Measurements from ENCODE around the gene PARP9. TPM values are rescaled to one million over a fixed set of nuclear protein-coding genes. Genes with fewer than 3 reads are reported as not detected.

PARP9 gene
- polyA plus RNA-seq, 4 donors = 20.5 to 36.5 (median 25.2) TPM

DNA sequence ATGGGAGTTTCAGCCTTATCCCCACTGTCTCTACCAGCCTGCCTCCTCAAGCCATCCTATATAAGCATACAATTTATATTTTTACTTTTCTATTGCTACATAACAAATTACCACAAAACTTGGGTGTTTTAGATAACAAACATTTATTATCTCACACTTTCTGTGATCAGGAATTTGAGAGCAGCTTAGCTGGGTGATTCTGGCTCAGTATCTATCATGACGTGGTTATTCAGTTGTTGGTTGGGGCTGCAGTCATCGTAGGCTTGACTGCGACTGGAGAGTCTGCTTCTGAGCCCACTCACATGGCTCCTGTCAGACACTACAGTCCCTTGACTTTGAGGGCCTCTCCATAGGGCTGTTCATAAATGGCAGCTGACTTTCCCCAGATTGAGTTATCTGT is 34.1 kb upstream of the PARP9 start:
- no peaks in the 10 kb centered on the region for H3K27me3 ChIP-seq (ENCODE audit: control insufficient read depth in 3 of 3, insufficient read depth in 3 of 3, low read length in 3 of 3)
- WGBS, 3 donors = 90 to 93% (median 93%) methylated on average over 3 of the region's 3 CpGs
- FAIRE-seq (no peak), DNase-seq (no peak)
- no peak overlapping the region for H3K4me3 ChIP-seq (ENCODE audit: low read depth in 1 of 3, low read length in 3 of 3)
- H3K9me3 ChIP-seq (ENCODE audit: control insufficient read depth in 2 of 2, insufficient read depth in 1 of 2, low read depth in 1 of 2, low read length in 1 of 2) = no peaks in the 10 kb centered on the region
- H3K36me3 ChIP-seq (ENCODE audit: control insufficient read depth in 3 of 3, insufficient read depth in 2 of 3, low read depth in 1 of 3, low read length in 3 of 3) = no peaks in the 10 kb centered on the region
- no peaks in the 10 kb centered on the region for H3K4me1 ChIP-seq (ENCODE audit: control insufficient read depth in 3 of 3, insufficient read depth in 2 of 3, low read depth in 1 of 3, low read length in 2 of 3)
- H3K27ac ChIP-seq (ENCODE audit: low read depth in 1 of 3, low read length in 2 of 3) = no peak overlapping the region

GRCh38 chr3:122594025-122594424 is 29.9 kb upstream of the PARP9 start:
- H3K4me1 ChIP-seq (ENCODE audit: control insufficient read depth in 3 of 3, insufficient read depth in 2 of 3, low read depth in 1 of 3, low read length in 2 of 3) = no peaks in the 10 kb centered on the region
- H3K4me3 ChIP-seq (ENCODE audit: low read depth in 1 of 3, low read length in 3 of 3) = no peak overlapping the region
- no peak overlapping the region for H3K27ac ChIP-seq (ENCODE audit: low read depth in 1 of 3, low read length in 2 of 3)
- DNase-seq (no peak), FAIRE-seq (no peak)
- H3K36me3 ChIP-seq (ENCODE audit: control insufficient read depth in 3 of 3, insufficient read depth in 2 of 3, low read depth in 1 of 3, low read length in 3 of 3) = no peaks in the 10 kb centered on the region
- no peaks in the 10 kb centered on the region for H3K27me3 ChIP-seq (ENCODE audit: control insufficient read depth in 3 of 3, insufficient read depth in 3 of 3, low read length in 3 of 3)
- no peaks in the 10 kb centered on the region for H3K9me3 ChIP-seq (ENCODE audit: control insufficient read depth in 2 of 2, insufficient read depth in 1 of 2, low read depth in 1 of 2, low read length in 1 of 2)

- Histone ChIP-seq H3K9me3 (ENCODE audit: control insufficient read depth in 2 of 2, insufficient read depth in 1 of 2, low read depth in 1 of 2, low read length in 1 of 2) (no peaks in the 10 kb centered on the region), H3K4me3 (ENCODE audit: low read depth in 1 of 3, low read length in 3 of 3) (no peak overlapping the region), H3K27me3 (ENCODE audit: control insufficient read depth in 3 of 3, insufficient read depth in 3 of 3, low read length in 3 of 3) (no peaks in the 10 kb centered on the region), H3K27ac (ENCODE audit: low read depth in 1 of 3, low read length in 2 of 3) (no peak overlapping the region), H3K4me1 (ENCODE audit: control insufficient read depth in 3 of 3, insufficient read depth in 2 of 3, low read depth in 1 of 3, low read length in 2 of 3) (no peaks in the 10 kb centered on the region), H3K36me3 (ENCODE audit: control insufficient read depth in 3 of 3, insufficient read depth in 2 of 3, low read depth in 1 of 3, low read length in 3 of 3) (no peaks in the 10 kb centered on the region)
- FAIRE-seq (no peak), DNase-seq (no peak)
- WGBS, 3 donors = 95 to 96% (median 95%) methylated on average over 2 of the region's 2 CpGs
Observed at GRCh38 chr3:122590610-122591009, 26.5 kb upstream of the PARP9 start.

- no peaks in the 10 kb centered on the region for H3K4me1 ChIP-seq (ENCODE audit: control insufficient read depth in 3 of 3, insufficient read depth in 2 of 3, low read depth in 1 of 3, low read length in 2 of 3)
- 63 to 75% (median 68%) methylated on average over 5 of the region's 5 CpGs for WGBS, 3 donors
- no peaks in the 10 kb centered on the region for H3K36me3 ChIP-seq (ENCODE audit: control insufficient read depth in 3 of 3, insufficient read depth in 2 of 3, low read depth in 1 of 3, low read length in 3 of 3)
- H3K27me3 ChIP-seq (ENCODE audit: control insufficient read depth in 3 of 3, insufficient read depth in 3 of 3, low read length in 3 of 3) = no peaks in the 10 kb centered on the region
- H3K9me3 ChIP-seq (ENCODE audit: control insufficient read depth in 2 of 2, insufficient read depth in 1 of 2, low read depth in 1 of 2, low read length in 1 of 2) = no peaks in the 10 kb centered on the region
- DNase-seq = no peak
- FAIRE-seq = no peak
- H3K27ac ChIP-seq (ENCODE audit: low read depth in 1 of 3, low read length in 2 of 3) = no peak overlapping the region
- no peak overlapping the region for H3K4me3 ChIP-seq (ENCODE audit: low read depth in 1 of 3, low read length in 3 of 3)
Observed at GRCh38 chr3:122589297-122589696, 25.2 kb upstream of the PARP9 start.

DNA sequence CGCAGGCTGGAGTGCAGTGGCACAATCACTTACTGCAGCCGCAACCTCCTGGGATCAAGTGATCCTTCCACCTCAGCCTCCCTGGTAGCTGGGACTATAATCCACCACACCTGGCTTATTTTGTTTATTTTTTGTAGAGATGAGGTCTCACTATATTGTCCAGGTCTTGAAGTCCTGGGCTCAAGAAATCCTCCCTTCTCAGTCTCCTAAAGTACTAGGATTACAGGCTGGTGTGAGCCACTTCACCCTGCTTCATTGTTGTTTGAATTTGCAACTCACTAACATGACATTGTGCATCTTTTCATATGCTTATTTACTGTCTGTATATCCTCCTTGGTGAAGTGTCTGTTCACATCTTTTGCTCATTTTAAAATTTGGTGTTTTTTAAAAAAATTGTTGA is 23.5 kb upstream of the PARP9 start:
- H3K27me3 ChIP-seq (ENCODE audit: control insufficient read depth in 3 of 3, insufficient read depth in 3 of 3, low read length in 3 of 3) = no peaks in the 10 kb centered on the region
- H3K4me1 ChIP-seq (ENCODE audit: control insufficient read depth in 3 of 3, insufficient read depth in 2 of 3, low read depth in 1 of 3, low read length in 2 of 3) = no peaks in the 10 kb centered on the region
- H3K4me3 ChIP-seq (ENCODE audit: low read depth in 1 of 3, low read length in 3 of 3) = no peak overlapping the region
- WGBS, 3 donors = 28 to 50% (median 49%) methylated on average over 2 of the region's 2 CpGs
- DNase-seq (no peak), FAIRE-seq (no peak)
- H3K27ac ChIP-seq (ENCODE audit: low read depth in 1 of 3, low read length in 2 of 3) = no peak overlapping the region
- H3K9me3 ChIP-seq (ENCODE audit: control insufficient read depth in 2 of 2, insufficient read depth in 1 of 2, low read depth in 1 of 2, low read length in 1 of 2) = peaks cover 0 to 7% of the 10 kb centered on the region in 2 donors
- H3K36me3 ChIP-seq (ENCODE audit: control insufficient read depth in 3 of 3, insufficient read depth in 2 of 3, low read depth in 1 of 3, low read length in 3 of 3) = no peaks in the 10 kb centered on the region

- Histone ChIP-seq H3K27me3 (ENCODE audit: control insufficient read depth in 3 of 3, insufficient read depth in 3 of 3, low read length in 3 of 3) (no peaks in the 10 kb centered on the region), H3K27ac (ENCODE audit: low read depth in 1 of 3, low read length in 2 of 3) (no peak overlapping the region), H3K9me3 (ENCODE audit: control insufficient read depth in 2 of 2, insufficient read depth in 1 of 2, low read depth in 1 of 2, low read length in 1 of 2) (peaks cover 0 to 11% of the 10 kb centered on the region in 2 donors), H3K4me1 (ENCODE audit: control insufficient read depth in 3 of 3, insufficient read depth in 2 of 3, low read depth in 1 of 3, low read length in 2 of 3) (no peaks in the 10 kb centered on the region), H3K36me3 (ENCODE audit: control insufficient read depth in 3 of 3, insufficient read depth in 2 of 3, low read depth in 1 of 3, low read length in 3 of 3) (no peaks in the 10 kb centered on the region), H3K4me3 (ENCODE audit: low read depth in 1 of 3, low read length in 3 of 3) (no peak overlapping the region)
- DNase-seq = no peak
- FAIRE-seq = no peak
Observed at GRCh38 chr3:122586773-122587485, 22.8 kb upstream of the PARP9 start.

- FAIRE-seq = no peak
- no peaks in the 10 kb centered on the region for H3K4me1 ChIP-seq (ENCODE audit: control insufficient read depth in 3 of 3, insufficient read depth in 2 of 3, low read depth in 1 of 3, low read length in 2 of 3)
- H3K4me3 ChIP-seq (ENCODE audit: low read depth in 1 of 3, low read length in 3 of 3) = no peak overlapping the region
- no peaks in the 10 kb centered on the region for H3K36me3 ChIP-seq (ENCODE audit: control insufficient read depth in 3 of 3, insufficient read depth in 2 of 3, low read depth in 1 of 3, low read length in 3 of 3)
- 29 to 51% (median 36%) methylated on average over 1 of the region's 1 CpG for WGBS, 3 donors
- no peaks in the 10 kb centered on the region for H3K27me3 ChIP-seq (ENCODE audit: control insufficient read depth in 3 of 3, insufficient read depth in 3 of 3, low read length in 3 of 3)
- H3K9me3 ChIP-seq (ENCODE audit: control insufficient read depth in 2 of 2, insufficient read depth in 1 of 2, low read depth in 1 of 2, low read length in 1 of 2) = peaks cover 0 to 12% of the 10 kb centered on the region in 2 donors
- no peak for DNase-seq
- no peak overlapping the region for H3K27ac ChIP-seq (ENCODE audit: low read depth in 1 of 3, low read length in 2 of 3)
Observed at GRCh38 chr3:122586098-122586497, 22.0 kb upstream of the PARP9 start.

GRCh38 chr3:122582390-122582789 is 18.3 kb upstream of the PARP9 start:
- FAIRE-seq (no peak), DNase-seq (no peak)
- no peak overlapping the region for H3K4me3 ChIP-seq (ENCODE audit: low read depth in 1 of 3, low read length in 3 of 3)
- 91 to 98% (median 93%) methylated on average over 1 of the region's 1 CpG for WGBS, 3 donors
- H3K27me3 ChIP-seq (ENCODE audit: control insufficient read depth in 3 of 3, insufficient read depth in 3 of 3, low read length in 3 of 3) = peaks cover 0 to 4% (median 0%) of the 10 kb centered on the region in 3 donors
- H3K4me1 ChIP-seq (ENCODE audit: control insufficient read depth in 3 of 3, insufficient read depth in 2 of 3, low read depth in 1 of 3, low read length in 2 of 3) = peaks cover 0 to under 1% (median 0%) of the 10 kb centered on the region in 3 donors
- peaks cover 0 to 12% of the 10 kb centered on the region in 2 donors for H3K9me3 ChIP-seq (ENCODE audit: control insufficient read depth in 2 of 2, insufficient read depth in 1 of 2, low read depth in 1 of 2, low read length in 1 of 2)
- H3K27ac ChIP-seq (ENCODE audit: low read depth in 1 of 3, low read length in 2 of 3) = no peak overlapping the region
- H3K36me3 ChIP-seq (ENCODE audit: control insufficient read depth in 3 of 3, insufficient read depth in 2 of 3, low read depth in 1 of 3, low read length in 3 of 3) = no peaks in the 10 kb centered on the region

DNA sequence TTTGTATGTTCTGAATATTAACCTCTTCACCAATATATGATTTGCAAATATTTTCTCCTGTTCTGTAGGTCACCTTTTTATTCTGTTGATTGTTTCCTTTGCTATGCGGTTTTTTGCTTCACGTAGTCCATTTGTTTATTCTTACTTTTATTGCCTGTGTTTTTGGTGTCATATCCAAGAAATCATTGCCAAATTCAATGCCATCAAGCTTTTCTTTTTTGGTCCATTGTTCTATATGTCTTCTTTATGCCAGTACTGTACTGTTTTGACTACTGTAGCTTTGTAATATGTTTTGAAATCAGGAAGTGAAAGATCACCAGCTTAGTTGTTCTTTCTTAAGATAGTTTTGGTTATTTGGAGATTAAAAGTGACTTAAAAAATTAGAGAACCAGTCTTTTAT is 17.5 kb upstream of the PARP9 start:
- 97 to 98% (median 98%) methylated on average over 2 of the region's 2 CpGs for WGBS, 3 donors
- FAIRE-seq = no peak

More for the DNA sequence above, 17.5 kb upstream of the PARP9 start:
- Histone ChIP-seq H3K9me3 (ENCODE audit: control insufficient read depth in 2 of 2, insufficient read depth in 1 of 2, low read depth in 1 of 2, low read length in 1 of 2) (peaks cover 0 to 12% of the 10 kb centered on the region in 2 donors), H3K27me3 (ENCODE audit: control insufficient read depth in 3 of 3, insufficient read depth in 3 of 3, low read length in 3 of 3) (peaks cover 0 to 6% (median 0%) of the 10 kb centered on the region in 3 donors), H3K4me3 (ENCODE audit: low read depth in 1 of 3, low read length in 3 of 3) (no peak overlapping the region), H3K27ac (ENCODE audit: low read depth in 1 of 3, low read length in 2 of 3) (no peak overlapping the region), H3K36me3 (ENCODE audit: control insufficient read depth in 3 of 3, insufficient read depth in 2 of 3, low read depth in 1 of 3, low read length in 3 of 3) (no peaks in the 10 kb centered on the region), H3K4me1 (ENCODE audit: control insufficient read depth in 3 of 3, insufficient read depth in 2 of 3, low read depth in 1 of 3, low read length in 2 of 3) (peaks cover 0 to 2% (median 0%) of the 10 kb centered on the region in 3 donors)
- no peak for DNase-seq
